ENCODE results near the gene NAGK.

DNA sequence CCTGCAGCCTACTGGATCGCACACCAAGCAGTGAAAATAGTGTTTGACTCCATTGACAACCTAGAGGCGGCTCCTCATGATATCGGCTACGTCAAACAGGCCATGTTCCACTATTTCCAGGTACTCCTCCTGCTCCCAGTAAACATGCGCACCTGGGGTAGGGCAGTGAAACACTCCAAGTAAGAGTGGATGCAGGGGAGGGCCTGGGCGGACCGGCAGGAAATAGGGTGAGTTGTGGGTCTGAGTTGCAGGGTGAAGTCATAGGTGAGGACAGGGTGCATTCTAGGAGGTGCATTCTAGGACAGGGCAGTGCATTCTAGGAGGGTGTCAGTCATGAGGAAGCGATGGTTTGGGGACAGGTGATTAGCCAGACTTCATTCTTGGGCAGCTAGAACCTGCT, 5.0 kb downstream of the NAGK start:
- TF ChIP-seq POLR2A (IDR thresholded peaks at IDR 0.05) (no peak), CTCF (IDR thresholded peaks at IDR 0.05) (no peak)
